ENCODE measurements around the gene MUCL3. TPM values are rescaled to one million over a fixed set of nuclear protein-coding genes. Genes with fewer than 3 reads are reported as not detected.

MUCL3 gene
- total and polyA plus RNA-seq, 2 of the 8 experiments (the other 6 are each of a cell fraction or from before 2014, with no cell fraction given), result 0.15 to 0.37 TPM

- TF ChIP-seq GTF2F1 (IDR thresholded peaks at IDR 0.05; ENCODE audit: borderline replicate concordance, low read depth, low read length) (no peak), TCF12 (IDR thresholded peaks at IDR 0.05; ENCODE audit: low read depth, low read length) (no peak), GABPA (IDR thresholded peaks at IDR 0.05; ENCODE audit: borderline replicate concordance, insufficient read depth, low read length) (no peak), JUND (IDR thresholded peaks at IDR 0.05; ENCODE audit: low read length) (no peak), SIRT6 (IDR thresholded peaks at IDR 0.05; ENCODE audit: low read length) (no peak)
These were observed 46.5 kb downstream of the MUCL3 start (continued) for GRCh38 chr6:30987304-30987703.

Data from H1 (cell line).